ENCODE data around the gene PAPPA.

Gene PAPPA

GRCh38 chr9:116191576-116192415 is 38.2 kb downstream of the PAPPA start:
- Histone ChIP-seq H3K4me1 (ENCODE audit: control insufficient read depth, insufficient read depth, low read length) (peaks cover 21% of the 10 kb centered on the region), H3K9me3 (replicated peaks; ENCODE audit: low read length) (no peaks in the 10 kb centered on the region), H3K4me3 (ENCODE audit: low read length) (no peak overlapping the region), H3K27me3 (ENCODE audit: control insufficient read depth, insufficient read depth, low read length) (no peaks in the 10 kb centered on the region), H3K4me2 (ENCODE audit: low read length) (no peak overlapping the region), H3K9ac (ENCODE audit: low read depth, low read length) (no peak overlapping the region), H3K36me3 (ENCODE audit: insufficient read depth, low read length) (no peaks in the 10 kb centered on the region)

GRCh38 chr9:116193636-116194035 is 40.0 kb downstream of the PAPPA start:
- peaks cover 21% of the 10 kb centered on the region for H3K4me1 ChIP-seq (ENCODE audit: control insufficient read depth, insufficient read depth, low read length)
- no peaks in the 10 kb centered on the region for H3K36me3 ChIP-seq (ENCODE audit: insufficient read depth, low read length)
- no peaks in the 10 kb centered on the region for H3K27me3 ChIP-seq (ENCODE audit: control insufficient read depth, insufficient read depth, low read length)

DNA sequence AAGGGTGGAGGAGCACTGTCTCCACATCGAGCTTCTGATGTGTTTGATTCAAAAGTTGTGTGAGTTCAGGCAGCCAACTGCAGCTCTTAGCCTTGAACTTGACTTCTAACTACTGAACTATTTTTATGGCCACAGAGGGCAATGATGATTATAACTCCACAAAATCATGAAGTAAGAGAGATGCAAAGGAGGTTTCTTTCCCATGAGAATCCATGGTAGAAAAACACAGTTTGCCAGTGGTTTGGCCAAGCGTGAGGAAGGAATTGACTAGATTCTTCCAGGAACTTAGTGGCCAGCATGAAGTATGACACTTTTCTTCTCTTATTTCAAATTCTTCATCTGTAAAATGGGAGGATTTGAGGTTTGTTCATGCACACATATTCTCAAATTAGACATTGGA is 43.2 kb downstream of the PAPPA start:
- Histone ChIP-seq H3K9ac (ENCODE audit: low read depth, low read length) (no peak overlapping the region), H3K4me3 (ENCODE audit: low read length) (no peak overlapping the region), H3K27me3 (ENCODE audit: control insufficient read depth, insufficient read depth, low read length) (no peaks in the 10 kb centered on the region), H3K4me2 (ENCODE audit: low read length) (no peak overlapping the region), H3K36me3 (ENCODE audit: insufficient read depth, low read length) (no peaks in the 10 kb centered on the region), H3K4me1 (ENCODE audit: control insufficient read depth, insufficient read depth, low read length) (peaks cover 14% of the 10 kb centered on the region), H3K9me3 (replicated peaks; ENCODE audit: low read length) (no peaks in the 10 kb centered on the region)

More at GRCh38 chr9:116193636-116194035, 40.0 kb downstream of the PAPPA start:
- Histone ChIP-seq H3K9ac (ENCODE audit: low read depth, low read length) (no peak overlapping the region), H3K9me3 (replicated peaks; ENCODE audit: low read length) (no peaks in the 10 kb centered on the region), H3K4me3 (ENCODE audit: low read length) (no peak overlapping the region), H3K4me2 (ENCODE audit: low read length) (no peak overlapping the region)

DNA sequence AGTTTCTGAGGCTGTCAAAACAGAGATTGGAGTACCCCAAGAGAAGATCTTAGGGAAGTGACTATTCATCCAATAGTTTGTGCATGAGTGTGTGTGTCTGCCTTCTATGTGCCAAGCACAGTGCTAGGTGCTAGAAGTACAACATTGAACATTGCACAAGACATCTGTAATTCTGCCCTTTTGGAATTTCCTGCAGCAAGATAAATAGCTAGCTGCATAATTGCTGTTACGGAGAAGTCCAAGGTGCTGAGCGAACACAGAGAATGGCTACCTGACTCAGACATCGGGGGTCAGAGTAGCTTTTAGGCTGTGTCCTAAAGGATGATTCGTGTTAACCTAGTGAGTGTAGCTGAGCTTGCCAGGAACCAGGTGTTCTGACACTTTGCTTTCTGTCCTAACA is 44.8 kb downstream of the PAPPA start:
- Histone ChIP-seq H3K9me3 (replicated peaks; ENCODE audit: low read length) (no peaks in the 10 kb centered on the region), H3K27me3 (ENCODE audit: control insufficient read depth, insufficient read depth, low read length) (no peaks in the 10 kb centered on the region), H3K4me3 (ENCODE audit: low read length) (no peak overlapping the region), H3K9ac (ENCODE audit: low read depth, low read length) (no peak overlapping the region), H3K36me3 (ENCODE audit: insufficient read depth, low read length) (no peaks in the 10 kb centered on the region), H3K4me2 (ENCODE audit: low read length) (no peak overlapping the region), H3K4me1 (ENCODE audit: control insufficient read depth, insufficient read depth, low read length) (peaks cover 11% of the 10 kb centered on the region)

GRCh38 chr9:116202219-116202912 is 48.8 kb downstream of the PAPPA start:
- Histone ChIP-seq H3K36me3 (ENCODE audit: insufficient read depth, low read length) (no peaks in the 10 kb centered on the region), H3K9ac (ENCODE audit: low read depth, low read length) (no peak overlapping the region), H3K27me3 (ENCODE audit: control insufficient read depth, insufficient read depth, low read length) (no peaks in the 10 kb centered on the region), H3K4me1 (ENCODE audit: control insufficient read depth, insufficient read depth, low read length) (no peaks in the 10 kb centered on the region), H3K4me2 (ENCODE audit: low read length) (no peak overlapping the region), H3K4me3 (ENCODE audit: low read length) (no peak overlapping the region), H3K9me3 (replicated peaks; ENCODE audit: low read length) (no peaks in the 10 kb centered on the region)

- H3K4me3 ChIP-seq (ENCODE audit: low read length) = no peak overlapping the region
- no peaks in the 10 kb centered on the region for H3K36me3 ChIP-seq (ENCODE audit: insufficient read depth, low read length)
- H3K9me3 ChIP-seq (replicated peaks; ENCODE audit: low read length) = no peaks in the 10 kb centered on the region
Measured at GRCh38 chr9:116204252-116204882, 50.8 kb downstream of the PAPPA start.

GRCh38 chr9:116207371-116208111 is 54.0 kb downstream of the PAPPA start:
- Histone ChIP-seq H3K4me3 (ENCODE audit: low read length) (no peak overlapping the region), H3K27me3 (ENCODE audit: control insufficient read depth, insufficient read depth, low read length) (no peaks in the 10 kb centered on the region), H3K4me2 (ENCODE audit: low read length) (no peak overlapping the region), H3K36me3 (ENCODE audit: insufficient read depth, low read length) (no peaks in the 10 kb centered on the region), H3K4me1 (ENCODE audit: control insufficient read depth, insufficient read depth, low read length) (peaks cover 7% of the 10 kb centered on the region), H3K9ac (ENCODE audit: low read depth, low read length) (no peak overlapping the region), H3K9me3 (replicated peaks; ENCODE audit: low read length) (no peaks in the 10 kb centered on the region)

More at GRCh38 chr9:116204252-116204882, 50.8 kb downstream of the PAPPA start:
- Histone ChIP-seq H3K9ac (ENCODE audit: low read depth, low read length) (no peak overlapping the region), H3K4me1 (ENCODE audit: control insufficient read depth, insufficient read depth, low read length) (peaks cover 3% of the 10 kb centered on the region), H3K4me2 (ENCODE audit: low read length) (no peak overlapping the region), H3K27me3 (ENCODE audit: control insufficient read depth, insufficient read depth, low read length) (no peaks in the 10 kb centered on the region)

GRCh38 chr9:116208417-116209232 is 55.0 kb downstream of the PAPPA start:
- Histone ChIP-seq H3K4me3 (ENCODE audit: low read length) (no peak overlapping the region), H3K27me3 (ENCODE audit: control insufficient read depth, insufficient read depth, low read length) (no peaks in the 10 kb centered on the region), H3K36me3 (ENCODE audit: insufficient read depth, low read length) (no peaks in the 10 kb centered on the region)

DNA sequence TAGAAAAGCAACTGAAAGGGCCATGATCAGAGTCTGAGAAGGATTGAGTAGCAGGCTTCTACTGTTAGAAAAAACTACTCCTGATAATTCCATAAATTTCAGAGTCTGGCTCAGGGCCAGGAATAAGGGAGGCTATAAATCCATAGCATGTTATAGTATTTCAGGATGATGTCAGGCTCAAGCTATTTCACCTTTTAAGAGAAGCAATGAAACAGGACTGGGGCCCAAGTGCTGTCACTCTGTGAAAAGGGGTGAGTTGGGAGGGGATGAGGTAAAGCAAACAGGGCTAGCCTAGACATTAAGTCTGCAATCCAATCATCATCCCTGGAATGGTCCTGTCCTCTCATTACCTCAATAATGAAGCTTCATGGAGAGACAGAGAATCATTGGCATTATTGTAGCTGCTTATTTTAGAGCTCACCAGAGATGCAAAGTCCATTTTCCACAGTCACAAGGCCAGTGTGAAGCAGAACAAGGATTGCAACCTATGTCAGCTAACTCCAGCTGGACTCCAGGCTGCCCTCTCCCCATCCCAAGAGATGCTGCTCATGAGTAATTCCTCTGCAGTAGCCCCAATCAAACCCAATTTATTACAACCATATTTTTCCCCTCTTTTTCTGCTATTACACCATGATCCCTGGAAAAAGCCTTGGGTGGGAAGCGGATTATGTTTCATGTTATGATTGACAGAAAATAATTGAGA is 56.0 kb downstream of the PAPPA start:
- peaks cover 4% of the 10 kb centered on the region for H3K27me3 ChIP-seq (ENCODE audit: control insufficient read depth, insufficient read depth, low read length)
- H3K9me3 ChIP-seq (replicated peaks; ENCODE audit: low read length) = no peaks in the 10 kb centered on the region
- peaks cover 7% of the 10 kb centered on the region for H3K4me1 ChIP-seq (ENCODE audit: control insufficient read depth, insufficient read depth, low read length)
- H3K4me3 ChIP-seq (ENCODE audit: low read length) = no peak overlapping the region
- H3K9ac ChIP-seq (ENCODE audit: low read depth, low read length) = no peak overlapping the region
- no peak overlapping the region for H3K4me2 ChIP-seq (ENCODE audit: low read length)
- H3K36me3 ChIP-seq (ENCODE audit: insufficient read depth, low read length) = no peaks in the 10 kb centered on the region

More at GRCh38 chr9:116208417-116209232, 55.0 kb downstream of the PAPPA start:
- Histone ChIP-seq H3K9me3 (replicated peaks; ENCODE audit: low read length) (no peaks in the 10 kb centered on the region), H3K4me1 (ENCODE audit: control insufficient read depth, insufficient read depth, low read length) (peaks cover 7% of the 10 kb centered on the region), H3K4me2 (ENCODE audit: low read length) (no peak overlapping the region), H3K9ac (ENCODE audit: low read depth, low read length) (no peak overlapping the region)

DNA sequence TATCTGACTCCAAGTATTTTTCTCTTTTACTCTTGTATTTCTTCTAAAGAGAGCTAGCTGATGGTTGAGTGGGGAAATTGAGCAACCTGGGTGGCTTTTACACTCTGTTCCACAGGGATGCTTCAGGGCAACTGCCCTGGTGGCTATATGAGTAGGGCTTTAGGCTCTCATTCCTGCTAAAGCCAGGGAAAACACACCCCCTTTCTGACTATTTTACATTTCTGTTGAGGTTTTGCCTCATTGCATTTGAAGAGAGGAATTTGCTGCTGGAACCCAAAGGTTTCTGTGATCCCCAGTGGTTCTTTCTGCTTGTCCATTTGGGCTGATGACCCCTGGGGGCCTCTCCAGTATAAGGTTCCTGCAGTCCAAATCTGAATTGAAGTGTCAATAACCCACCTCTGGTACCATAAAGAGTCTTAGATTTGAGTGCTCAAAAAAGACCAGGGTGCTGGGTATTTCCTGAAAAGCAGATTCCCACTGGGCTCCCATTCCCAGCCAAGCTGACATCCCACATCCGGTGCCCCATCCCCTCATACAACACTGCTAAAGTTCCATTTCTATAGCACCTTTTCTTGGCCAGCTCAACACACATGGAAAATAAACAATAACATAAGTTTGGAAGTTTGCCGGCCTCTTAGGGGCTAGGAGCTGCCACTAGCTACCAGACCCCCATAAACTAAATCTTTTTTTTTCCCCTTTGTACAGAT is 59.5 kb downstream of the PAPPA start:
- no peak overlapping the region for H3K4me2 ChIP-seq (ENCODE audit: low read length)
- peaks cover 5% of the 10 kb centered on the region for H3K27me3 ChIP-seq (ENCODE audit: control insufficient read depth, insufficient read depth, low read length)

More for the DNA sequence above, 59.5 kb downstream of the PAPPA start:
- Histone ChIP-seq H3K9ac (ENCODE audit: low read depth, low read length) (no peak overlapping the region), H3K4me1 (ENCODE audit: control insufficient read depth, insufficient read depth, low read length) (peaks cover 7% of the 10 kb centered on the region), H3K9me3 (replicated peaks; ENCODE audit: low read length) (no peaks in the 10 kb centered on the region), H3K4me3 (ENCODE audit: low read length) (no peak overlapping the region), H3K36me3 (ENCODE audit: insufficient read depth, low read length) (no peaks in the 10 kb centered on the region)

All from skeletal muscle satellite cell (primary cell).